HK-2 (cell line): Measurements from ENCODE around the gene VEGFB.

Experiments used
- DNase-seq: peaks from one replicate; pipeline ENCODE4 v3.0.0-alpha.2; 2018; ENCODE audit not compliant: unreplicated experiment

The VEGFB gene, protein sequence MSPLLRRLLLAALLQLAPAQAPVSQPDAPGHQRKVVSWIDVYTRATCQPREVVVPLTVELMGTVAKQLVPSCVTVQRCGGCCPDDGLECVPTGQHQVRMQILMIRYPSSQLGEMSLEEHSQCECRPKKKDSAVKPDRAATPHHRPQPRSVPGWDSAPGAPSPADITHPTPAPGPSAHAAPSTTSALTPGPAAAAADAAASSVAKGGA

DNA sequence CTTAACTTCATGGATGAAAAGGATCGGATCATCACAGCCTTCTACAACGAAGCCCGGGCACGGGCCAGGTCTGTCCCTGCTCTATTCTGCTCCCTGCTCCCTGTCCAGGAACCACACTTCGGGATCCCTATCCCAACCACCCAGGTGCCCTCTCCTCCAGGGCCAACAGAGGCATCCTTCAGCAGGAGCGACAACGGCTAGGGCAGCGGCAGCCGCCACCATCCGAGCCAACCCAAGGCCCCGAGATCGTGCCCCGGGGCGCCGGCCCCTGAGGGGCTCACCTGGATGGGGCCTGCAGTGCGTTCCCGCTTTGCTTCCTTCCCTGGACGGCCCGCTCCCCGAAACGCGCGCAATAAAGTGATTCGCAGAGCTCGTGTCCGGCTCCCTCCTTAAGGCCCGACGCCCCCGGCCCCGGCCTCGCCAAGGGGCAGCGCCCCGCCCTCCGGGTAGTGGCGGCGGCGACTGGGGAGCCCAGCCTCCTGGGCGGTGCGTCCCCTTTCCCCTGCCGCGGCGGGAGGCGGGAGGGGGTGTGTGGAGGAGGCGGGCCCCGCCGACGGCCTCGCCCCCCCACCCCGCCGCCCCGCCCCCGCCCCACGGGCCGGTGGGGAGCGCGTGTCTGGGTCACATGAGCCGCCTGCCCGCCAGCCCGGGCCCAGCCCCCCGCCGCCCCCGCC, at the start of gene VEGFB:
Gene VEGFB, plus strand, starts transcription at position 672 of the 674 bp plus-strand sequence. CDS start 250 bp downstream, outside the sequence.
- DNase-seq = peak; percentile 57

DNA sequence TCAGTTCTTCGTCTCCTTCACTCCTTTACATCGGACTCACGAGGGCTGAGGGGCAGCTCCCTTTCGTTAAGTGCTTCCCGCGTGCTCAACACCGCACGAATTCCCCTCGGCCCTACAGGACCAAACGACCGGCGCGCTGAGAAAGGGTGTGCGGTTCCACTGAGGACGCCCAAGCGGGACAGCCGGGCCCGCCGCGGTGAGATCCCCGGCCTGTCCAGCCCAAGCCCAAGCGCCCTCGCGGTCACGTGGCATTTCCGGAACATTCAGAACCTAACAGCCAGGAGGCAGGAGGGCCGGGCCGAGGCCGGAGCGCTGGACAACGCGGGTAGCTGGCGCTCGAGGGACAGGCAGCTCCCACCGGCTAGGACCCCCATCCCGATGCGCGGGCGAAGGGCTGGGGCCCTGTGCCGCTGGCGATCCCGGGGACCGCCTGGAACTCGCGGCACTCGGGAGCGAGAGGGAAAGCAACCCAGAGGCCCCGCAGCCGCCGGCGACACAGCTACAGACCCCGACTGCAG, 49.1 kb upstream of the VEGFB start:
- DNase-seq = no peak

DNA sequence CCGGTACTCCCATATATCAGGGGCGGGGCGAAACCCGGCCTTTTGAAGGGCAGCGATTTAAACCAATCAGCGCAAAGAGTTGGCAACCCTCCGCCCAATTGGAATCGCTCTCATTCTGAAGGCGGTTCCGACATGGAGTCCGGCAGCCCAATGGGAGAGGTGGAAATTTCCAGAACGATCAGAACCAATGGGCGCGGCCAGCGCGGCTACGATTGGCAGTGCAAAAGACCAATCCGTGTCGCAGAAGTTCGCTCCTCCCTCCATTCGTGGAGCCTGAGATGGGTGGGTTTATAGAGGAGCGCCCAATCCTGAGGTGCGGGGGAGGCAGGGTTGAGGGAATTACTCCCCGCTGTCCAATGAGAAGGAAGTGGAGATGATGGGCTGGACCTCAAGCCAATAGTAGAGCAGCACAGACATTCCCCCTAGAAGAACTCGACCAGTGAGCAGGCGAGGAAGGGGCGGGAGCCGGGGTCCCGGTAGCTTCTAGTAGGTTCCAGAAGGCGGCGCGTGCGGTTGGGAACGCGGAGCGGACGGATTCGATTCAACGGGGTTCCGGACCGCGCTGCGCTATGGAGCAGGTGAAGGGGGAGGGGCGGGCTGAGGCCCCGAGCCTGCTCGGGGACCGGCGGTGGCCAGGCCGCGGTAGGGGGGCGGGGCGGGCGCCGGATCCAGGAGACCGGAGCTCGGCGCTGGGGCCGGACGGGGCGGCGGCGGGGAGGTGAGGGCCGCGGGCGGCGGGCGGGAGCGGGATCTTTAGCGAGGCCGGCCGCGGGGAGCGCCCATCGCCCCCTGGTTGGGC, 48.5 kb upstream of the VEGFB start, which contains the start of gene STIP1:
Gene STIP1, plus strand, starts transcription at position 479 of the 799 bp plus-strand sequence. Its CDS starts 91 bp downstream, at position 570.
- DNase-seq = peak; percentile 98

DNA sequence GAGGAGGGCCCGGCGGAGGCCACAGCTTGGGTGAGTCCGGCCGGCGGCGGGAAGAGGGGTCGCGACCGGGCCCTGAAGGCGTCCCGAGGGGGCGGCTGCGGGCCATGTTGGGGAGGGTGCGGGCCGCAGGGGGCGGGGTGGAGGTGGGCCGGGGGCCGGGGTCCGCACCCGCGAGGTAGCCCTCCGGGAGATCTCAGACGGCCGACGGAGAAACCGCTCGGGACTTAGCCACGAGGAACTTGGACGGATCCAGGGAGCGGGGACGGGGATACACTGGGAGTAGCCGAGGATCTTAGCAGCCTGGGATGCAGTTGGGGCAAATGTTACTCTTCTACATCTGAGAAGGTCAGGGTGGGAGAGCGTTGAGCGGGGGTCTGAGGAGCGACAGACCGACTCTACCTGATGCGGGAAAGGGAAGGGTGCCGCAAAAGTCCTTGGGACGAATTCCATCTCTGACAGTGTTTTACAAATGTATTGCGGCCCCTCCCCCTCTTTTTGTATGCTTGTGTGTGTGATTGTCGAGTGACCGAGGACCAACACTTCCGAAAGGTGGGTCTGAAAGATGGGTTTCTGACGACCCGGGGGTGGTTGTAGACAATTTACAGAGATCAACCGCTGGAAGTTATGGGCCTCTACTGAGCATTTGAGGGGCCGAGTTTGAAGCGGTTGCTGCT, 47.8 kb upstream of the VEGFB start:
- DNase-seq = no peak

DNA sequence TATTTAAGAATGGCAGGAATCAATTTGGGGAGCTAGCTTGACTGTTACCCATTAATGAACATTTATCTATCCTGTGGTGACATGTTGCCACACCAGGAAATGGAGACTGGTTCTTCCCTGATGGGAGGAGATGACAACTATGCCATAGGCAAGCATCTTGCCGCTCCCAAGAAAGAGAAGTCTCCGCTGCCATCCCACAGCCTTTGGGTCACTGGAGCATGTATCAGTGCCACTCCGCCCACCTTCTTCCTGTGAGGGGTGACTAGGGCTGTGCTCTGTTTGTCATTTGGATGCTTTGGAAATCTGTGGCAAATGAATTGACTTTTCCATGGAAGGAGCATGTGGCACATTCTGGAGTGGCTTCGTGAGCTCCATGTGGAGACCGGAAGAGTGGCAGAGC, 42.0 kb upstream of the VEGFB start:
- DNase-seq = no peak

DNA sequence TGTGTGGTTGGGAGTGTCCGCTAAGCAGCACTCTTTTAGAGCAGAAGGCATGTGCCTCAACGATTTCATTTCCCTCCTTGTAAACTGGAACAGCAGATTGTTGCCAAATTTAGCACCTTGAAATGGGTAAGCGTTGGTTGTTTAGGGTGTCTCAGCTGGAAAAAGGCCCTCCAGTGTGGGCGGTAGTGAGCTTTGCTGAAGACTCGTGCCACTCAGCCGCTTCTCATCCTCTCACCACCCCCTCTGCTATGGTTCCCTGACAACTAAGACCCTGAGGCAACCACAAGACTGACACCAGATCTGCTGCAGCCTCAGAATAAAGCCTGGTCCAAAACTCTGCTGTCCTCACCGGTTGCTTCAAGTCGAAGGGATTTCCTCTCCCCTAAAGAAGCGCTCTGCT, 37.8 kb upstream of the VEGFB start:
- DNase-seq = no peak

DNA sequence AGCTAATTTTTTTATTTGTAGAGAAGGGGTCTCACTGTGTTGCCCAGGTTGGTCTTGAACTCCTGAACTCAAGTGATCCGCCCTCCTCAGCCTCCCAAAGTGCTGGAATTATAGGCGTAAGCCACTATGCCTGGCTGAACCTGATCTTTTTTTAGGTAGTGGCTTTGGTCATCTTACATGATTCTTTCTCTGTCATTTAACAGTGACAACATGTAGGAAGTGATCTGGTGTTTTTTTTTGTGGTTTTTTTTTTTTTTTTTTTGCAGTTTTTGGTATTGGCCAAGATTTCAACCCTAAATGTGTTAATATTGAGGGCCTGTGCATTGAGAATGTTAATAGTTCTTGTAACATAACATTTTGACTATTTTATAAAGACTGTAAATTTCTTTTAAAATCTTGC, 35.9 kb upstream of the VEGFB start:
- DNase-seq = no peak

DNA sequence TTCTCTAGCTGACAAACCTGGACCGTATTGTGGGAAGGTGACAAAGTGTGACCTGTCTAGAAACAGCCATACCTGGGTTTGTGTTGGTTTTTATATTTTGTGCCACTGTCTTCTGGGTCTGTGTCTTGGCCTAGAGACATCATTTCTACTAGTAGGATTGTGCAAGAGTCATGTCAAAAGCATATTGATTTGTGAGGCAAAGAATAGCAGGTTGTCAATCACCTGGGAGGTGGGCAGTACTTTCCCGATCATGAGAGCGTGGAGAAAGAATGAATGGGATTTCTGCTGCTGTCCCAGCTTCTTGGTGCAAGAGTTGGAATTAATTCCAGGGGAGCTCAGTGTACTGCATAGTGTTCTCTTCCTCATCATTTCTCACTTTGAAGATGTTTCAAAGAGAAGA, 32.8 kb upstream of the VEGFB start:
- DNase-seq = no peak

DNA sequence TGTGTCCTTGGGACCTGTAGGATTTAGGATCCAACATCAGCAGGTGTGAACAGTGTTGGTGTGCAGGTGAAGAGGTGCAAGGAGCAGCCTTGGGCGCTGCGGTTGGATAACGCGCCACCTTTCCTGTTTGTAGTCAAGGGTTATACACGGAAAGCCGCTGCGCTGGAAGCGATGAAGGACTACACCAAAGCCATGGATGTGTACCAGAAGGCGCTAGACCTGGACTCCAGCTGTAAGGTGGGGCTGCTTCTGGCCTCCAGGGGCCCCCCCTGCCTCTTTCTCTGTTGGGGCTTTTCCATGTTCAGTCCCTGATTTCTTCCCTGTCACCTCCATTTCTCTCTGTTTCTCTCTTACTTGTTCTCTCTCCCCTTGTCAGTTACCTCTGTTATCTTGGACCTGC, 31.4 kb upstream of the VEGFB start:
- no peak for DNase-seq

DNA sequence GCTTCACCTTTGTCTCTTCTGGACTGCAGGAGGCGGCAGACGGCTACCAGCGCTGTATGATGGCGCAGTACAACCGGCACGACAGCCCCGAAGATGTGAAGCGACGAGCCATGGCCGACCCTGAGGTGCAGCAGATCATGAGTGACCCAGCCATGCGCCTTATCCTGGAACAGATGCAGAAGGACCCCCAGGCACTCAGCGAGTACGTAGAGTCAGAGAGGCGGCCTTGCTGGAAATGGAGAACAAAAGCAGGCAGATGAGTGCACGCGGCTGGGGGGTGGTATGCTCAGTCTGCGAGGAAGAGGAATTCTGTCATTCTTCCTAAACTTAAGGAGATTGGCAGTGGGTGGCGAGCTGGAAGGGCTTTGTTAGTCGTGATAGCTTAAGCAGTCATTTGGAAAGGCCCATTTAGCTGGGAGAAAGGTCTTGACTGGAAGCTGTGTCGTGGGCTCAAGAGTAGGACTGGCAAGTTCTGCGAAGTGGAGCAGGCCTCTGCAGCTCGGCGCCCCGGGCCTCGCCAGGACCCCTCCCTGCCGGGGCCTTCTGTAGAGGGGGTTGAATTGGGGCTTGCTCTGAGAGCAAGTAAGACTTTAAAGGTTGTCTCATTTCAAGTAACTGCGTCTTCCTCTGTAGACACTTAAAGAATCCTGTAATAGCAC, 30.8 kb upstream of the VEGFB start:
- DNase-seq = no peak

DNA sequence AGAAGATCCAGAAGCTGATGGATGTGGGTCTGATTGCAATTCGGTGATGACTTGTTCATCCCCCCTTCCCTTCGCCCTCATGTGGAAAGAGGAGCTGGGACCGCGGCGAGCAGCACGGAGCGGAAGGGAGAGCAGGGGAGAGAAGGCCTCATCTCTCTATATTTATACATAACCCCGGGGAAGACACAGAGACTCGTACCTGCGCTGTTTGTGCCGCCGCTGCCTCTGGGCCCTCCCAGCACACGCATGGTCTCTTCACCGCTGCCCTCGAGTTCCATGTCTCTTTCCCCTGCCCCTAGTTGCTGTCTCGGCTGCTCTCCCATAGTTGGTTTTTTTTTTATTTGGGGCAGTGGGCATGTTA, 30.3 kb upstream of the VEGFB start:
- DNase-seq = no peak

DNA sequence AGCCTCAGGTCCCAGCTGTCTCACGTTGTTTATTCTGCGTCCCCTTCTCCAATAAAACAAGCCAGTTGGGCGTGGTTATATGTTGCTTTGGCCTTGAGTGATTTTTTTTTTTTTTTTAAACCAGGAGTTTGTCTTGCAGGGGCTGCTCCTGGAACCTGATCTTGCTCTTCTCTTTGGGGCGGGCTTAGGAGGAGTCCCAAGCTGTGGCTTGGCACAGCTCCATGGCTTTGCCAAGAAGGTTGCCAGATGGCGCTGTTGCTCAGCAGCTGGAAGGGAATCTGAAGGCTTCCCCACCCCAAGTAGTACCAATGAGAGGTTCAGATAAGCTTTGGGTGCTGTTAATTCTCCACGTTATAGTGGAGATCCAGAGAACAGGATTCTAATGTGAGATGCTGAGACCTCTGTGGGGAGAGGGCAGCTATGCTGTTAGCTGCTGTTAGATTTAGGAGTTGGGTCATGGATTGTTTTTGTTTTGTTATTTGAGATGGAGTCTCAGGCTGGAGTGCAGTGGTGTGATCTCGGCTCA, 29.9 kb upstream of the VEGFB start:
- peak; percentile 68 for DNase-seq

DNA sequence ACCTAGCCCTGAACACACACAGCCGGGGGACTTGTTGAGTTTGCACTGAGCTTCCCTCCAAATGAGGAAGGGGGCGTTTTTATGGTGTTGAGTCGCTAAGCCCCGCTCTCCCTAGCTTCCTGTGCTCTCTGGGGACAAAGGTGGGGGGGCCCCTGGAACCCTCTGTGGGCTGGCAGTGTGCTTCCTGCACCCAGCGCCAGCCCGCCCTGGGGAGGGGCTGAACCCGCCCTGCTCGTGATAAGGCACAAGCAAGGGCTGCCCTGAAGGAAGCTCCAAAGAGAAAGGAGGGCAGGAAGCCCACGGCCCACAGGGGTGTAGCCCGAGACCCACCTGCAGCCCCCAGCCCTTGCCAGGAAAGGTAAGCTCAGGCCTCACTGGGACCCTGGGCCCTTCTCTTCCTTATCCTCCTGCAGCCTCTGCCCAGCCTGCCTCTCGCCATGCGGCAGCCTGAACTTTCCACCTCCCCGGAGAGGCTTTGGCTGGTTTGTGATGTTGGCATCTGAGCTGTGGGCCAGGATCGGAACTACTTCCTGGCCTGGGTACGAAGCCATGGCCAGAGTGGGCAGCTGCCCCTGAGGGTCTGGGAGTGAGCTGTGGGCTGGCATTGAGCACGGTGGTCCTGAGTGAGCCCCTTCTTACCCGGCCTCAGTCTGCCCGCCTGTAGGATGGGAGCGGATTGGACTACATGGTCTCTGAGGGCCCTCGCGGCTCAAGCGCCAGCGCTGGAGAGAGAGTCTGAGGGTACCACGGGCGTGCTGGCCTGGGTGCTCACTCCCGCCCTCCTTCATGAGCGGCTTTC, 27.7 kb upstream of the VEGFB start, which contains the start of gene FERMT3:
Gene FERMT3, plus strand, starts transcription at position 265 of the 799 bp plus-strand sequence. CDS start 644 bp downstream, outside the sequence.
- no peak for DNase-seq

DNA sequence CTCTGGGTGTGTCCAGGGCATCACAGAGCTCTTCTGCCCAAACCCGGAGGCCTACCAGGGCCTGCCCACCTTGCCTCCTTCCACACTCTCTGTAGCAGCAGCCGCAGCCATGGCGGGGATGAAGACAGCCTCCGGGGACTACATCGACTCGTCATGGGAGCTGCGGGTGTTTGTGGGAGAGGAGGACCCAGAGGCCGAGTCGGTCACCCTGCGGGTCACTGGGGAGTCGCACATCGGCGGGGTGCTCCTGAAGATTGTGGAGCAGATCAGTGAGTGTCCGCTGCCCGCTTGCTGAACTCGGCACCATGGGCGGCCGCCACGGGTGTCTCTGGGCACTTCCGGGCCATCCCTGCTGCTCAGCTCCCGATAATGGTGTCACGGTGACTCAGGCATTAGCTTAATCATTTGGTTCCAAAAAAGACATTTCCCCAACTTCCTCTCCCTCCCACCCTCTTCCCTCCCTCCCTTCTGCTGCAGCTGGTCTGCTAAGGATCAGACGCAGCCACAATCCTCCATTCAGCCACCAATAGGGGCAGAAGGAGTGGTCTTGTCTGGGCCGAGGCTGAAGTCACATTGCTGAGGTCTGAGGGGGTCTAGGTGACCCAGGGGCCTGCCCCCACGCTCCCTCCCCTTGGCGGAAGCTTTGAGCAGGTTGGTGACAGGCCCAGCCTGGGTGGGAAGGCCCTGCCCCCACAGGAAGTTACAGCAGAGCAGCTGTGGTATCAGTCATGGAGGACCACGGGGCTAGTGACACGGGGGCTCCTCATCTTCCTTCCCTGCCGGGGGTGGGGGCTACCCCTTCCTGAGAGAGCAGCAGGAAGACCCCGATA, 26.9 kb upstream of the VEGFB start:
- DNase-seq = no peak

DNA sequence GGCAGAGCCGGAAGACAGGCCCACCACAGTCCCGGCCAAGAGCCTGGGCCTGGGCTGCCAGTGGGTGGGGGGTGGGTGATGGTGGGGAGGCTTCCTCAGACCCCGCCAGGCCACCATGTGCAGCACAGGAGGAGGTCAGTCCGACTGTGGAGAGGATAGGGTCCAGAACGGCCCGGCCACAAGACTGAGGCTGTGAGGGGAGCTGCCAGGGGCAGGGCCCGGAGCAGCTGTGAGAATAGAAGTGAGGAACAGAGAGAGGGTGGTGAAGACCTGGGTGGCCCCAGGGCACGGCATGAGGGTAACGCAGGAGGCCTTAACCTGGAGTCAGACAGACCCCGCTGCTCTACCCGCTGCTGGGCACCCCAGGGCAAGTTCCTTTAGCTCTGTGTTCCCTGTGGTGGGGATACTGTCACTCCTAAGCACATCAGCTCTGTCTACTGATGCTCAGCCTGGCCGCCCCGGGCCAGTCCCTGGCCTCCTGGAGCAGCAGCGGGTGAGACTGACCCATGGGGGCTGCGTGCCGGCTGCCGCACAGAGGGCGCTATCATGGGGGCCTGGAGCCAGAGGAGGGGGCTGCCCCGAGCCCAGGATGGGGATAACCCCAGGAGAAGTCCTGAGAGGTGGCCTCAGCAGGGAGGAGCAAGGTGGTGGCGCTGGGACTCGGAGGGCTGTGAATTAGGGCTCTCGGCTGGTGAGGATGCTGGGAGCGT, 26.1 kb upstream of the VEGFB start:
- DNase-seq = no peak

DNA sequence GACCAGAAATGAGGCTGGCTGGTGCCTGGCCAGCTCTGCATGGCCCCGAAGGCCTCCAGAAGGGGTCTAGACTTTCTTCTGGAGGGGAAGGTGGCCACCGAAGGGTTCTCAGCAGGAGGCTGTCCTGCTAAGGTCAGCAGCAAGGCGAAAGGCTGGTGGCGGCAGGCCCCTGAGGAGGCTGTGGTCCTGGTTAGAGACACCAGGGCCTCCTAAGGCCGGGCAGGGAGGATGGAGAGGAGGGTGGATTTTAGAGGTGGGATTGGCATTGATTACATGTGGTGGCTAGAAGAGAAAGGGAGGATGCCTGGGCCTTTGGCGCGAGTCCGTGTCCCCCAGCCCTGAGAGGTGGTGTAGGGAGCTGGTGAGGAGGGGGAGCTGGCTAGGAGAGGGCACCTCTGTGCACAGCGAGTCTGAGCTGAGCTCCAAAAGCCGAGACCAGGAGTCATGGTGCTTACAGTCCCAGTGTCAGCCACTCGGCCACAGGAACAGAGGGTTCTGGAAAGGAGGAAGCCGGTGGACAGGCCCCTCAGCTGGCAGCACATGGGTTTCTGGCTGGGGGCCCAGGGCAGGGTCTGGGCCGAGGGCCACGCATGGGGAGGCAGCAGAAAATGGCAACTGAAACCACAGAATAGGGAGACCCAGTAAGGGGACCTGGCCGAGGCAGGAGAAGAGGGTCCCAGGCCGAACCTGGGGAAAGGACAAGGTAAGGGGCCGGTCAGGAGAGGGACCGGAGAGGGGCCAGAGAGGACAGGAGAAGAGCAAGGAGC, 25.4 kb upstream of the VEGFB start:
- DNase-seq = no peak

DNA sequence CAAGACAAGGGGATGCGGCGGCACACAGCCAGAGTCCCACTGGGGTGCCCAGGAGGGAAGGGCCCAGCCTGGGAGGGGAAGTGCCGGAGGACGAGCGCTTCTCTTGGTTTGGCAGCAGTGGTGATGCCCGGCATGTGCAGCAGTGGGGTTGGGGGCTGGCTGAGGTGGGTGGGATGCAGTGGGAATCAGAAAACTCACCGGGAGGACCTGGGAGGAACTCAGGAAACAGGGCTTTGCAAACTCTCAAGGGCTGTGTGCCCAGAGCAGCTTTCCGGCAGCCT, 24.9 kb upstream of the VEGFB start:
- no peak for DNase-seq

DNA sequence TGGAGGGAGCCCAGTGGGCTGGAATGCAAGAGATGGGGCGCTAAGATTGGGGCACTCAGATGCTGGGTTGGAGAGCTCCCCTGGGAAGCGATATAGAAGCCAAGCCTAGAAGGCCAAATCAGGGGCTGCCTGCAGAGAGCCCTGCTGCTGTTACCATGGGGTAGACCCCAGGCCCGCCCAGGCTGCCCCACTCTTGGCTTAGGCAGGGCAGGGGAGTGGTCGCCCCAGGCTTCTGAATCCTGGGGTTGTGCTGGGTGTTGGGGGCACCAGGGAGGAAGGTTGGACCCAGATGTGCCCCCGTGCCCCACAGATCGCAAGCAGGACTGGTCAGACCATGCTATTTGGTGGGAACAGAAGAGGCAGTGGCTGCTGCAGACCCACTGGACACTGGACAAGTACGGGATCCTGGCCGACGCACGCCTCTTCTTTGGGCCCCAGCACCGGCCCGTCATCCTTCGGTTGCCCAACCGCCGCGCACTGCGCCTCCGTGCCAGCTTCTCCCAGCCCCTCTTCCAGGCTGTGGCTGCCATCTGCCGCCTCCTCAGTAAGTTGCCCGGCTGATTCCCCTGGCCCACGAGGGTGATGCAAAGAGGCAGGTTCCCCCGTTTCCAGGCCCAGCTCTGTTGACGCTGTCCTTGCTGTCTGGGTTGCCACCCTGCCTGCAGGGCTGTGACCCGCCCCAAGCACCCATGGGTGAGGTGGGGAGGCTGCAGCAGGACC, 23.9 kb upstream of the VEGFB start:
- DNase-seq = no peak
